GM18499 (cell line): ENCODE measurements around the gene NOL4L.

ENCODE experiments used
- ATAC-seq: cut with Tn5 transposase; IDR thresholded peaks from one replicate; pipeline ENCODE4 v1.9.1; 2021; ENCODE audit warnings: moderate number of reproducible peaks; ENCODE audit not compliant: insufficient read depth, unreplicated experiment

The NOL4L gene, protein sequence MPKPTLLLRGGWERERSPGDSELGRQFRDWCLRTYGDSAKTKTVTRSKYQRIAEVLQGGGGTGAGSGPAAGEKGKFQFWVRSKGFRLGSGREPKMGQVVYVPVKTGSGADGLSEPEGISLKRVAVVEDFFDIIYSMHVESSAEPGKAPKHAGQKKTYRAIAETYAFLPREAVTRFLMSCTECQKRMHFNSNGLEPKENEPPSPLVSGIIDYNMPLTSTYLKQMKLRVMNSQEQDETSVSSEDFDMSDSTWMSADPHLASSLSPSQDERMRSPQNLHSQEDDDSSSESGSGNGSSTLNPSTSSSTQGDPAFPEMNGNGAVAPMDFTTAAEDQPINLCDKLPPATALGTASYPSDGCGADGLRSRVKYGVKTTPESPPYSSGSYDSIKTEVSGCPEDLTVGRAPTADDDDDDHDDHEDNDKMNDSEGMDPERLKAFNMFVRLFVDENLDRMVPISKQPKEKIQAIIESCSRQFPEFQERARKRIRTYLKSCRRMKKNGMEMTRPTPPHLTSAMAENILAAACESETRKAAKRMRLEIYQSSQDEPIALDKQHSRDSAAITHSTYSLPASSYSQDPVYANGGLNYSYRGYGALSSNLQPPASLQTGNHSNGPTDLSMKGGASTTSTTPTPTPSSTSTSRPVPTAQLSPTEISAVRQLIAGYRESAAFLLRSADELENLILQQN

DNA sequence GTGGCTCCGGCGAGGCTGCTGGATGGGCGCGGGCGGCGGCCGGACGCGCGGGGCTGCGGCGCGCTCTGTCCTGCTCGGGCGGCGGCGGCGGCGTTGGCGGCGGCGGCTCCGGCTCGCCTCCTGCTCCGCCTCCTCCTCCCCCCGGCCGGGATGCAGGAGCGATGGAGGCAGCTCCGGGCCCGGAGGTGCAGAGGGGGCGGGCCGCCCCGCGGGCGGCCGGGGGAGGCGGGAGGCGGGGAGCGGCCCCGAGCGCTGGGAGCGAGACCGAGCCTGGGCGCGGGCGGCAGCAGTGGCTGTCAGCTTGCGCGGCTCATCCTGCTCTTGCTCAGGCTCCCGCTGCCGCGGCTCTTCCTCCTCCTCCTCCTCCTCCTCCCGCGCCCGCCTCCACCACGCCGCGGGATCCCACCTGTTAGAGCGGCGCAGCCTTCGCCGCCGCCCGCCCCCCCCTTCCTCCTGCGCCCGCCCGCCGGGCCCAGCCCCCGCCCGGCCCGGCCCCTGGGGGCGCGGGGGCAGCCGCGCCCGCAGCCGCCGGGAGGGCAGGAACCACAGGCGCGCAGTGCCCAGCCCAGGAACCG, at the start of gene NOL4L:
NOL4L (minus strand) TSS at position 323 of the 575 bp plus-strand sequence. CDS start 443 bp downstream, outside the sequence.
- ATAC-seq: no peak

DNA sequence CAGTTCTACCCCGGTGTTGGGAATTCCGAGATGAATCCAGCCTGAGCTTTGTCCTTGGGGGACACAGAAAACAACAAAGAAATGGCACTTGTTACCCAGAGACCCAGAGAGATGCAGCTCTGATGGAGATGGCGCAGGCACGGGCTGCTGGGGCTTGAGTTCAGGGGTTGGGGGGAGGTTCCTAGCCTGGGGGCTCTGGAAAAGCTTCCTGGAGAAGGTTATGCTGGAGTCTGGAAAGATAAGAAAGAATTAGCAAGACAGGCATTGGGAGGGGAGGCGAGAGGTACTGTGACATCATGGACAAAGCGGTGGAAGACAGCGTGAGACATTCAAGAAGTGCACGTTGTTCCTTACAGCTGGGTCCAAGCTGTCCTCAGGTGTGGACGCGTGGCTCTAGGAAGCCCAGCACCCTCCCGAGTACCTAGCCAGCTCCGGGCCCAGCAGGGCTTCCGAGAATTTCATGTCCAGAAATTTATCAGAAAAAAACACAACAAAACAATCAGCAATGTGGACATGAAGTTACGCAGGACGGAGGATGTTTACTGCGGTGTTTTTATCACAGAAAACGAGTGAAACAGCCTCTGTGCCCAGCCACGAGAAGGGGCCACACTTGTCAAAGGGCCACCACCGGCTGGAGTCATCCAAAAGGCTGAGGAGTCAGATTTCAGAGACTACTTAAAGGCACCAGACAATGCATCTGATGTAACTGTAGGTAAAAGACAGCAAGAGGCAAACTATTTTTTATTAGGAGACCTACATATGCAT, 49.1 kb upstream of the NOL4L start:
- no peak for ATAC-seq

DNA sequence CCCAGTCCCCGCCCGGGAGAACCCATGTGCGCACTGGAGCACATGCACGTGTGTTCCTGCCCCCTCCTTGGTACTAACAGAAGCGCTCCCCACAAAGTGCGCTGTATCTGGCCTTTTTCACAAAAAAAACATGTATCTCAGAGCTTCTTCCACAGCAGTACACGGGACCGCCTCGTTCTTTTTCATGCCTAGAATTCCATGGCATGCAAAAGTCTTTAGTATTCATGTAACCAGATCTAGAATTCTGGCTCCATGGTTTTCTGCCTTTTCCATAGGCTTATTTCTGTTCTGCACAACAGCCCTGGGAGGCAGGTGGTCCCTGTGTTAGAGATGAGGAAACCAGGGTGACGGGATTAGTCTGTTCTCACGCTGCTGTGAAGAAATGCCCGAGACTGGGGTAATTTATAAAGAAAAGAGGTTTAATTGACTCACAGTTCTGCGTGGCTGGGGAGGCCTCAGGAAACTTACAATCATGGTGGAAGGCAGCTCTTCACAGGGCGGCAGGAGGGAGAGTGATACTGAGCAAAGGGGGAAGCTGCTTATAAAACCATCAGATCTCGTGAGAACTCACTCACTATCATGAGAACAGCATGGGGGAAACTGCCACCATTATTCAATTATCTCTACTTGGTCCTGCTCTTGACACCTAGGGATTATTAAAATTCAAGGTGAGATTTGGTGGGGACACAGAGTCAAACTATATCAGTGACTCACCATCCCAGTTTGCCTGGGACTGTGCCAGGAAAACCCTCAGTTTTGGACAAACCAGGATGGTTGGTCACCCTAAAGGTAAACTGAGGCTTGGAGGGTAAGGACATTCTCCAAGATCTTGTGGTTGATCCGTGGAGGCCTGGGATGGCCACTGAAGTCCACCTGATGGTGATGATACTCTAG, 47.6 kb upstream of the NOL4L start:
- ATAC-seq: no peak

DNA sequence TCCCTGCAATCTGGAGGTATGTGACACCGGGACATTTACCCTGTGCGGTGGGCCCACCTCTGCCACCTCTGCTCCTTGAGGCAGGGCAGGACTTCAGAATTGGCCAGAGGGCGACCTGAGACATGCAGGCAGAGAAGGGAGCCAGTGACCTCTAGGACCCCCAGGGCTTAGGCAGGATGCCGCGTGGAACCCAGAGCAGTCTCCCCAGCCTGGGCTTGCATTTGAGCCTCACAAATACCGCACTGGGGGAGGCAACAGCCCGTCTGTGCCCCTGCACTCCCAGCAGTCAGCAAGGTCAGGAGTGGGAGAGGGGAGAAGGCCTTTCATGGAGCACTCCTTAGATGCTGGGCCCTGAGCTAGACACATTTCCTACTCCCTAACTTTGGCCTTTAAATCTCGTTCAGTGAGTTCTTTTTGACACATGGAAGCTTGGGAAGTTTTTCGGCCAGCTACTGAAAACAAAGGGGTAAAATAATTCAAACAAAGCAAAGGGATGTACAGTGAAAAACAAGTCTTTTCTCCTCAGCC, 46.9 kb upstream of the NOL4L start:
- no peak for ATAC-seq

DNA sequence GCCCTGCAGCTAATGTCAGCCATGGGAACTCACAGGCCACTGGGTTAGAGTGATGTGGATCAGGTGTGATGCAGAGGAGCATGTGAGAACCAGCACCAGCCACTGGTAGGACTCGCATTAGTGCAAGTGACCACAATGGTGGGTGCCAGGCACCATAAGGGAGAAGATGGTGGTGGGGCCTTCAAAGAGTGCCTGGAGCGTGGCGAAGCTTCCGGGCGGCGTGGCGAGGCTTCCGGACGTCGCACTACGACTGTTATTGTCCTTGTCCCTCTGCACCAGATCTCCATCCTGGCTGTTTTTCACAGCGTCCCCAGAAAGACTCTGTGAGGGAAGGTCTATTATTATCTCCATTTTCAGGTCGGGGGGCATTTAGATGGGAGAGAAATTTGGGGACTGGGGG, 44.7 kb upstream of the NOL4L start:
- no peak for ATAC-seq

DNA sequence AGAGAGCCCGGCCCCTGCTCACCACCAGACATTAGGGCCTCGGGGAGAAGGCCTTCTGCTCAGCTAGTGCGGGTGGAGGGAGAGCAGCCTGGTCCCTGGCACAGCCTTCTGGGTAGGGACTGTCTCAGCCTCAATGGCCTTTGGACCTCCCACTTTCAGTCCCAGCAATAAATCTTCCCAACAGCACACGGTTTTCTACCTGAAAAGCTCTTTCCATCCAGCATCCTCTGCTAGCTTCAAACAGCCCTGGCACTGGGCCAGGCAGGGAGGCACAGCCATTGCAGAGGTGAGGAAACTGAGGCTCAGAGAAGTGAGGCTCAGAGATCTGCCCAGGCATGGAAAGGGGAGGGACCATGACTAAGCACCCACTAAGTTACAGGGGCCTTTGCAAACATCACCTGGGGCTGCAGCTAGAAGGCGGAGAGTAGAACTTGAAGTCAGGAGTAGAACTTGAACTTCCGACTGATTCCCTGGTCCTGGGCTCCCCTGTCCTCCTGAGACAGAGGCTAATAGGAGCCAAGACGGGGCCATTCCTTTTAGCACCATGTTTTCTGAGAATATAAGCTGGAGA, 43.9 kb upstream of the NOL4L start:
- ATAC-seq: no peak

DNA sequence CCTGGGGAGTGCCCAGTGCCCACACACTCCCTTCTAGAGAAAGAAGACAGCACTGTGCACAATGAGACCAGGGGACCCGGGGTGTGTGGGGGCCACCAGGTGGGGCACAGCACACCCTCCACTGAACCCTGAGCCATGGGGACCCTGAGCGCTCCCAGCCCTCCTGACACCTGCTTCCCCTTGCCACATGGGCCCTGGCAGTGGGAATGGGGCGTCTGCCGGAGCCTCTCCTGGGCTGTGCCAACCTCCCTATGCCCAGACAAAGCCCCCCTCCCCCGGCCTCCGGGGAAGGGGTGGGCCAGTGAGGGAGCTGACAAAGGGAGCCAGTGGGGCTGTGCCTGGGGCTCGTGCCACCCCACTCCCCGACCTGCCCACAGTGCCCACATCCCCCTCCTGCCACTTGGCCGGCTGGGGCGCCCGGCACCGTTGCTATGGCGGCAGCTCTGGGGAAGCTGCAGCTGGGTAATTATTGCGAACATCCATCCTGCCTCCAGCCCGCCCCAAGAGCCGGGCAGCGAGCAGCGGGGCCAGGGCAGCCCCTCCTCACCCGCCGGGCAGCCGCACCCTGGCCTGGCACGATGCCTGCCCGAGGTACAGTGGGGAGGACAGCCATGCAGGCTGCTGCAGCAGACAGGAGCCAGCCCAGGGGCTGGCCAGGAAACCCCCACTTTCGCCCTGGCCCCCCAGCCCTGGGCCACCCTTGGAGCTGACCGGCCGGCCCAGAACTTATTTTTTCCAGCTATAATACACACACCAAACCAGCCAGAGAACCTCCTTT, 41.9 kb upstream of the NOL4L start:
- no peak for ATAC-seq

DNA sequence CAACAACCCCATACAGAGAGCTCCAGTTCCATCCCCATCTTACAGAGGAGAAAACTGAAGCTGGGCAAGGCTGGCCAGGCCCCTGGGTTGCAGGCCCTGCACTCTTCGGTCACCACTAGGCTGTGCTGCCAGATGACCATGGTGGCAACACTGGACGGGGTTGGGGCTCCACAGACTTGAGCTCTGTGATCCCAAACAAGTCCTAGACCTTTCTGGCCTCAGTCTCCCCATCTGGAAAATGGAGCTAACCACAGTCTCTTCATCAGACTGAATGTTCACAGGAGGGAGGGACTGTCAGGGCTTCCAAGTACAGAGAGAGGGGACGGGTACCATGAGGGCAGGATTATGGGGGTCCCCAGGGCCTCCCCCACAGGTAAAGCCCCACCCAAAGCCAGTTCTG, 41.3 kb upstream of the NOL4L start:
- no peak for ATAC-seq

DNA sequence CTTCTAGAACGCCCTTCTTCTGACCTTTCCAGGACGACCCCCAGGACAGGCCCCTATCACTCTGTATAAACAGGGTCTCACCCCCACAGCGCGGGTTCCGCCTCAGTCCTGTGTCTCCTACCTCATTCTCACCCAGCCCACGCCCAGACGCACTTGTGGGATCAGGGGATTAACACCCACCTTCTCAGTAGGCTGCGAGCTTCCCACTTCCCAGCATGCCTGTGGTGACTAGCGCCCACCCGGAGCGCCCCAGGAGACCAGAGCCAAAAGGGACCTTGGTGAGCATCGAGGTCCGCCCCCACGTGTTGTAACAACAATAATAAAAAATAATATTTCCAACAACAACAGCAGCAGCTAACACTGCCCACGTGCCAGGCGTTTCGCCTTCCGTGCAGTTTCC, 40.9 kb upstream of the NOL4L start:
- no peak for ATAC-seq

DNA sequence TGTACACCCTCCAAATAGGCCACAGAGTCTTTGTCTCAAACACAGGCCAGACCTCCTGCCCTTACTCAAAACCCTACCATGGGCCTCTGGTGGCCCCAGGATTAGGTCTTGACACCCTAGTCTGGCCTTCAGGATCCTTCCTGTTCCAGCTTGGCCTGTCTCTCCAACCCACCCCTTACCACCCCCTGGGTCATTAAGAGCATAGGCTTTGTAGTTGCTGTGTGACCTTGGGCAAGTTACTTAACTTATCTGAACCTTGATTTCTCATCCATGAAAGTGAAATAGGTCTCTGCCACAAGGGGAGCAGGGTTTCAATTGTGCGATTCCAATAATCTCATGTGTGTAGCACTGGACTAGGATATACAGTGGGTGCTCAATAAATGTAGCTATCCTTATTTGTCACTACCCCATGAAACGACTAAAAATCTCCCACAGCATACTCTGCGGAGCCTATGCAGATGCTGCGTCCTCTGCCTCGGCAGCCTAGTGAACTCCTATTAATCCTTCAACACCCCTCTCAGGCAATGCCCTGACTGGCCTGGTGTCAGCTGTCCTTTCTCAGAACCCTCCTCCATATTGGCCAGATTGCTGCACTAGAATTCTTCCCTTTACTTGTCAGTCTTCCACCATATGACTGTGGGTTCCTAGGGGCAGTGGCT, 39.7 kb upstream of the NOL4L start:
- ATAC-seq: no peak

DNA sequence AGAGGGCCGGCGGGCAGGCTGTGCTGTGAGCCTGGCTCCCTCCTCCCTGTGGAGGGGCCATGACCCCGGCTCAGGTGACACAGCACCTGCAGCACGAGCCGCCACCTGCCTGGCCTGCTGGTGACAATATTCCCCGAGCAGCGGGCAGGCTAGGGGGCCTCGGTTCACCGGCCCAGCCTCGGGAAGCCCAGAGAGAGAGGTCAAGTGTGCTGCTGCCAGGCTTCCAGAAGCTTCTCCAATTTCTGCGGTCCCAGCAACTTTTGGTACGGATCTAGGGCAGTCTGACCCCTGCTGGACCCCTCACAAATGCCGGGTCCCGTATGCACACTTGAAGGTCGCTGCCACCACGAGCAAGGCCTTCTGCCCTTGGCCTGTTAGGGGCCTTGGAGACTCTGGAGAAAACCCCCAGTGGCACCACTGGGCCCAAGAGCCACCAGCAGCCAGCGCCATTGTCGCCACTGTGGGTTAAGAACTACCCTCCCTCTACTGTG, 38.6 kb upstream of the NOL4L start:
- ATAC-seq: no peak

DNA sequence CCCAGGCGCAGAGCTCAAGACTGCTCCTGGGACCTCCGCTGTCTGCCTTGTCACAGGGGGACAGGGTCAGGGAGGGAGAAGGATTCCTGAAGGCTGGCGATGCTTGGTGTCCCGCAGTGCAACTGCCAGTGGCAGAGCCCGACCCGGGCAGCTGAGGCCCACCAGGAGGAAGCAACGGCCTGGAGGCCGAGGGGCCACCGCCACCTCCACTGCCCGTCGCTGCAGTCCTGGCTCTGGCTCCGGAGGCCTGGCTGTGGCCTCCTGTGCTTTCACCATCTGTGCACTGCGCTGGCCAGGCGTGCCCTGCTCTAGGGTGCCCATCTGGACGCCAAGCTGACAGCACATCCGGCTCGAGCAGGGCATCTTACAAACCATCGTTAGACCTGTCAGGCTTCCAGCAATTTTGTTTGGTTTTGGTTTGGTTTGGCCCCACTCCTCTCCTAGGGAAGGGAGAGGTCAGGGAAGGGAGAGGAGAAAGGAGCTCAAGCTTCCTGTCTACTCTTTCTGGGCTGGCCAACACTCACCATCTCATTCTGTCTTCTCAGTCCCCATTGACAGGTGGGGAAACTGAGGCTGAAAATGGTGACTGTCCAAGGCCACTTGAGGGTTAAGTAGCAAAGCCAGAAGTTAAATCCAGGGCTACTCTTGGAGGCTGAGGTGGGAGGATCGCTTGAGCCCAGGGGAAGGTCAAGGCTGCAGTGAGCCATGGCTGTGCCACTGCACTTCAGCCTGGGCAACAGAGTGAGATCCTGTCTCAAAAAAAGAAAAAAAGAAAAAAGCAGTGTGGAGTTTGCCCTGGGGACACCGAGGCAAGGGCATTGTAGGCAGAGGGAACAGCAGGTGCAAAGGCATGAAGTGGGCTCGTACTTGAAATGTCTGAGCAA, 37.7 kb upstream of the NOL4L start:
- no peak for ATAC-seq

DNA sequence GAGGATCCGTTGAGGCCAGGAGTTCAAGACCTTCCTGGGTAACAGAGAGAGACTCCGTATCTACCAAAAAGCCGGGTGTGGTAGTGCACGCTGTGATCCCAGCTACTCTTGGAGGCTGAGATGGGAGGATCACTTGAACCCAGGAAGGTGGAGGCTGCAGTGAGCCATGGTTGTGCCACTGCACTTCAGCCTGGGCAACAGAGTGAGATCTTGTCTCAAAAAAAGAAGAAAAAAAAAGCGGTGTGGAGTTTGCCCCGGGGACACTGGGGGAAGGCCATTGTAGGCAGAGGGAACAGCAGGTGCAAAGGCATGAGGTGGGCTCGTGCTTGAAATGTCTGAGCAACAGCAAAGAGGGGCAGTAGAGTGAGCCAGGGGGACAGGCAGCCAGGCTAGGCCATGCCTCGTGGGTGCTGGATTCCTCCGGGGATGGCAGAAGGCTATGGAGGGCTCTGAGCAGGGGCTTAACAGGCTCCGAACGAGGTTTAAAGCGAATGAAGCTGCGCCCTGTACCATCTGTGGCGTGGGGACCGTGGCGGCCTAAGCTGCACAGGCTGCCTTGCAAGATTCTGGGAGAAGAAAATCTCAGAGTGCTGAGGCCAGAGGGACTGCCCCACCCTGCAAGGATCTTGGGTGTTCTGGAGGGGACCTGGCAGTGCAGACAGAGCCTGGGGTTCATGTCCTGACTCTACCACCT, 36.9 kb upstream of the NOL4L start:
- no peak for ATAC-seq

DNA sequence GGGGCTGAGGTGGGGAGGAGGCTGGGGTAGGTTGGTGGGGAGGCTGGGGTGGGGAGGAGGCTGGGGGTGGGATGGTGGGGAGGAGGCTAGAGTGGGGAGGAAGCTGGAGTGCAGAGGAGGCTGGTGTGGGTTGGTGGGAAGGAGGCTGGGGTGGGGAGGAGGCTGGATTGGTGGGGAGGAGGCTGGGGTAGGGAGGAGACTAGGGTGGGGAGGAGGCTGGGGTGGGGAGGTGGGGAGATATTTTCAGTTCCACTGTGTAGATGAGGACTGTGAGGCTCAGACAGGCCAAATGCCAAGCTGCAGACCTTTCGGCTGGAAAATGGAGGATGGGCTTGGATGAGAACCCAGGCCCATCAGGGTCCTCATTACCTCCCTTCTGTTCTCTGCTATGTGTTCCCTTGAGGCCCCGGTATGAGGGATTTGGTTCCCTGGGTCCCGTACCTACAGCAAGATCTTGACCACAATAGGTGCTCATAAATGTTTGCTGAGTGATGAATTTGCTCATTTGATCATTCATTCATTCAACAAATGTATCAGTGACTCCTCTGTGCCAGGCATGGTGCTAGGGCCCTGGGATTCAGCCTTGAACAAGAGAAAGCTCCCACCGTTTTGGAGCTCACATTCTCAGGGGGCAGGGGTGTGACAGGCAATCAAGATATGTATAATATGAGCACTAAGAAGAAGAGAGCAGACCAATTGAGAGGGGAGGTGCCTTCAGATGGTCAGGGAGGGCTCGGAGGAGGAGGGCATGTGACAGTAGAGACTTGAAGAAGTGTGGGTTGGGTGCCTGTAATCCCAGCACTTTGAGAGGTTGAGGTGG, 36.1 kb upstream of the NOL4L start:
- no peak for ATAC-seq

DNA sequence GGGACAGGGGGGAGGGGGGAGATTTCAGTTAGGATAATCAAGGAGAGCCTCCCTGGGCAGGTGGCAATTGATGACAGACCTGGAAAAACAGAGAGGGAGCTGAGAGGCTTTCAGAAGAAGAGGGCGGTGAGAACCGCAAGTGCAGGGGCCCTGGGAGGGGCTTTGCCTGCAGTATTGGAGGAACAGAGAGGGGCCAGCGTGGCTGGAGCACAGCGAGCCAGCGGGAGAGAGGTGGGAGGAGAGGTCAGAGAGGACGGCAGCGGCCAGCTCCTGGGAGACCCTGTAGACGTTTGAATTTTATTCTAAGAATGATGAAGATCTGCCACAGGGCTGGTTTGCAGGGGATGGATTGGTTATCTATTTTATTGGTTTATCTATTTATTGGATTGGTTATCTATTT, 34.5 kb upstream of the NOL4L start:
- no peak for ATAC-seq
